Right lobe of liver (tissue), 4 donors: ENCODE data around the gene DUSP28.

Experiments used
- POLR2A ChIP-seq: fragments of 450-650 bp; IDR thresholded peaks from one replicate; pipeline ENCODE4 v1.6.1; 2017; ENCODE audit warnings: antibody characterized with exemption, mild to moderate bottlenecking
- TF ChIP-seq, protein P1 (sequence below), 4 donors: fragments of 200-600 bp in 3 of 4; fragments of 450-650 bp in 1 of 4; IDR thresholded peaks; one replicate each; pipeline versions ENCODE4 v1.5.1 to v1.8.0; 2016 to 2022; ENCODE audit warnings: antibody characterized with exemption in 4 of 4, mild to moderate bottlenecking in 2 of 4
- donor health status: DM: no; HTN: no; CAD: no.
- donor health status: DM: no; HTN: no; CAD: no.
- donor health status: DM: no; HTN: yes; CAD: no.

GRCh38 chr2:240575101-240575965 is 15.2 kb downstream of the DUSP28 start:
- TF ChIP-seq, protein P1, sequence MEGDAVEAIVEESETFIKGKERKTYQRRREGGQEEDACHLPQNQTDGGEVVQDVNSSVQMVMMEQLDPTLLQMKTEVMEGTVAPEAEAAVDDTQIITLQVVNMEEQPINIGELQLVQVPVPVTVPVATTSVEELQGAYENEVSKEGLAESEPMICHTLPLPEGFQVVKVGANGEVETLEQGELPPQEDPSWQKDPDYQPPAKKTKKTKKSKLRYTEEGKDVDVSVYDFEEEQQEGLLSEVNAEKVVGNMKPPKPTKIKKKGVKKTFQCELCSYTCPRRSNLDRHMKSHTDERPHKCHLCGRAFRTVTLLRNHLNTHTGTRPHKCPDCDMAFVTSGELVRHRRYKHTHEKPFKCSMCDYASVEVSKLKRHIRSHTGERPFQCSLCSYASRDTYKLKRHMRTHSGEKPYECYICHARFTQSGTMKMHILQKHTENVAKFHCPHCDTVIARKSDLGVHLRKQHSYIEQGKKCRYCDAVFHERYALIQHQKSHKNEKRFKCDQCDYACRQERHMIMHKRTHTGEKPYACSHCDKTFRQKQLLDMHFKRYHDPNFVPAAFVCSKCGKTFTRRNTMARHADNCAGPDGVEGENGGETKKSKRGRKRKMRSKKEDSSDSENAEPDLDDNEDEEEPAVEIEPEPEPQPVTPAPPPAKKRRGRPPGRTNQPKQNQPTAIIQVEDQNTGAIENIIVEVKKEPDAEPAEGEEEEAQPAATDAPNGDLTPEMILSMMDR (IDR thresholded peaks at IDR 0.05): no peak
- no peak for TF ChIP-seq POLR2A
